Measurements from ENCODE around the gene WNT3A. TPM values are rescaled to one million over a fixed set of nuclear protein-coding genes. Genes with fewer than 3 reads are reported as not detected.
A peak's percentile ranks its signal among the peaks of the same experiment; 100 is the strongest.

The WNT3A gene
- total RNA-seq, 2 donors from 2014 or later, result 0.11 to 0.46 TPM

DNA sequence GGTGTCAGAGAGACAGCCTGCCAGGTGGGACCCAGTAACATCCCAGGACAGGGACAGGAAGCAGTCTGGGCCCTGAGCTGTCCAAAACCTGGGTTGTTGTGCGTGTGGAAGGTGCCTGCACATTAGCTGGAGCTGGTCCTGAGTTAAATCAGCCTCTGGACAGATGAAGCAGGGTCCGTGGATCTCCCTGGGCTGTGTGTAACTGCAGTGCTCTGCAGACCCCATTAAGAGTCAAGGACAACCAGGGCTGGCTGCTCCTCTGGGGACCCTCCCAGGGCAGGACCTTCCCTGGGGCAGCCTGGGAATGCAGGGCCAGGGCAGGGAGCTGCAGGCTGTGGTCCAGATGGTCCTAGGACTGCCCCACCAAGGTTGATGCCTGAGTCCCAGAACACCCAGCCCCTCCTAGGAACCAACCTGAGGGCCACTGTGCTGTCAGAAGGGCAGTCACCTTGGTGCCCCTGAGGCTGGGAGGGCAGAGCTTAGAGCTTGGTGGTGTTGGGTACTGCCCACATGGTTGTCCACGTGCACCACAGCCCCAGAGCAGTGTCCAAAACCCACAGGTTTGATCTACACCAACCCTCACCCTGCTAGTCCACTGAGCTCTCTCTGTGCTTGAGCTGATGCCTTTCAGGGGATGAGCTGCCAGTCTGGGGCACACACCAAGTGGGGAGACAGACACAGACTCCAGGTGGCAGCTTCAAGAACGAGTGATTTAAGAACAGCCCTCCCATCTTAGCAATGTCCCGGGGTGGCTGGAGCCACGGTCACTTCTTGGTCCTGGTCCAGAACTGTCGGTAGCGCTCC lies 99.4 kb downstream of the WNT3A start:
- no peaks in the 10 kb centered on the region for H3K27me3 ChIP-seq (ENCODE audit: control insufficient read depth, insufficient read depth, low read length, poor library complexity, severe bottlenecking)
- H3K36me3 ChIP-seq (ENCODE audit: control insufficient read depth, insufficient read depth, low read length), result peaks cover 18% of the 10 kb centered on the region
- no peak overlapping the region for H3K27ac Mint-ChIP-seq
- peak; percentile 36 for DNase-seq
- H3K9me3 ChIP-seq (ENCODE audit: control insufficient read depth, low read length), result no peaks in the 10 kb centered on the region
- H3K4me3 Mint-ChIP-seq, result no peak overlapping the region
- H3K4me1 Mint-ChIP-seq, result peaks cover 12% of the 10 kb centered on the region
- H3K4me1 ChIP-seq (ENCODE audit: control insufficient read depth, insufficient read depth, low read length), result peaks cover 10% of the 10 kb centered on the region
- H3K27me3 Mint-ChIP-seq (ENCODE audit: insufficient read depth), result peaks cover 4% of the 10 kb centered on the region
- H3K4me3 ChIP-seq (ENCODE audit: low read length), result no peak overlapping the region
- no peak overlapping the region for H3K9ac ChIP-seq (ENCODE audit: extremely low read depth, low read length, poor library complexity, severe bottlenecking)
- 91 to 96% methylated on average over 7 to 8 of the region's 8 CpGs for WGBS, 2 experiments (ENCODE audit: insufficient coverage in 1 of 2, insufficient read length in 1 of 2)
- peaks cover 2% of the 10 kb centered on the region for H3K9me3 Mint-ChIP-seq
- no peak overlapping the region for H3K27ac ChIP-seq (ENCODE audit: low read depth, low read length)
- TF ChIP-seq CTCF (conservative IDR thresholded peaks at IDR 0.05), result no peak
- H3K36me3 Mint-ChIP-seq (ENCODE audit: low read depth), result peaks cover 18% of the 10 kb centered on the region

DNA sequence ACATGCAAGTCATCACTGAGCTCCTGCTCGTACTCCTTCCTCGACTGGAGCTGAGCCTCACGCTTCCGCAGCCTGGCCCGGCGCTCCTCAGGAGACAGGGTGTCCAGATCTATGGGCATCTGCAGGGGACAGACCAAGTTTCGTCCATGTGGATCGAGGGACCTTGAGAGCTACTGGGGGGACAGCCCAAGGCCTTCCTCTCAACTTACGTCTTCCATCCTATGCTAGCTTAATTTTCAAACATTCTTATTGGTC lies 99.9 kb downstream of the WNT3A start:
- Histone ChIP-seq H3K4me3 (ENCODE audit: low read length) (no peak overlapping the region), H3K27ac (ENCODE audit: low read depth, low read length) (no peak overlapping the region), H3K27me3 (ENCODE audit: control insufficient read depth, insufficient read depth, low read length, poor library complexity, severe bottlenecking) (no peaks in the 10 kb centered on the region), H3K9ac (ENCODE audit: extremely low read depth, low read length, poor library complexity, severe bottlenecking) (no peak overlapping the region), H3K36me3 (ENCODE audit: control insufficient read depth, insufficient read depth, low read length) (peaks cover 14% of the 10 kb centered on the region), H3K4me1 (ENCODE audit: control insufficient read depth, insufficient read depth, low read length) (peaks cover 7% of the 10 kb centered on the region), H3K9me3 (ENCODE audit: control insufficient read depth, low read length) (no peaks in the 10 kb centered on the region)
- Mint-ChIP-seq H3K27ac (no peak overlapping the region), H3K9me3 (peaks cover 2% of the 10 kb centered on the region), H3K4me3 (peak overlapping the region; percentile 84), H3K27me3 (ENCODE audit: insufficient read depth) (peaks cover 4% of the 10 kb centered on the region), H3K36me3 (ENCODE audit: low read depth) (peaks cover 13% of the 10 kb centered on the region), H3K4me1 (peaks cover 12% of the 10 kb centered on the region)
- TF ChIP-seq CTCF (conservative IDR thresholded peaks at IDR 0.05), result no peak
- WGBS, 2 experiments (ENCODE audit: insufficient coverage in 1 of 2, insufficient read length in 1 of 2), result 93 to 96% methylated on average over 9 of the region's 9 CpGs
- peak; percentile 31 for DNase-seq

GRCh38 chr1:228107636-228108035 lies 100.8 kb downstream of the WNT3A start:
- Histone ChIP-seq H3K4me1 (ENCODE audit: control insufficient read depth, insufficient read depth, low read length) (peaks cover 5% of the 10 kb centered on the region), H3K27me3 (ENCODE audit: control insufficient read depth, insufficient read depth, low read length, poor library complexity, severe bottlenecking) (no peaks in the 10 kb centered on the region), H3K9ac (ENCODE audit: extremely low read depth, low read length, poor library complexity, severe bottlenecking) (no peak overlapping the region), H3K27ac (ENCODE audit: low read depth, low read length) (no peak overlapping the region), H3K4me3 (ENCODE audit: low read length) (no peak overlapping the region), H3K36me3 (ENCODE audit: control insufficient read depth, insufficient read depth, low read length) (peaks cover 14% of the 10 kb centered on the region), H3K9me3 (ENCODE audit: control insufficient read depth, low read length) (no peaks in the 10 kb centered on the region)
- peaks cover 2% of the 10 kb centered on the region for H3K9me3 Mint-ChIP-seq
- H3K36me3 Mint-ChIP-seq (ENCODE audit: low read depth), result peaks cover 13% of the 10 kb centered on the region
- TF ChIP-seq CTCF (conservative IDR thresholded peaks at IDR 0.05), result no peak
- H3K27ac Mint-ChIP-seq, result no peak overlapping the region
- peak; percentile 35 for DNase-seq
- 92 to 95% methylated on average over 16 to 19 of the region's 19 CpGs for WGBS, 2 experiments (ENCODE audit: insufficient coverage in 1 of 2, insufficient read length in 1 of 2)
- H3K27me3 Mint-ChIP-seq (ENCODE audit: insufficient read depth), result peaks cover 4% of the 10 kb centered on the region
- H3K4me1 Mint-ChIP-seq, result peaks cover 12% of the 10 kb centered on the region
- peak overlapping the region; percentile 84 for H3K4me3 Mint-ChIP-seq
